ENCODE results near the gene EPB41L2. TPM values are rescaled to one million over a fixed set of nuclear protein-coding genes. Genes with fewer than 3 reads are reported as not detected.

The EPB41L2 gene
- total RNA-seq, 1 donor from 2014 or later = 38.3 TPM

GRCh38 chr6:130840050-130840449 lies 223.0 kb downstream of the EPB41L2 start:
- TF ChIP-seq, protein P1, sequence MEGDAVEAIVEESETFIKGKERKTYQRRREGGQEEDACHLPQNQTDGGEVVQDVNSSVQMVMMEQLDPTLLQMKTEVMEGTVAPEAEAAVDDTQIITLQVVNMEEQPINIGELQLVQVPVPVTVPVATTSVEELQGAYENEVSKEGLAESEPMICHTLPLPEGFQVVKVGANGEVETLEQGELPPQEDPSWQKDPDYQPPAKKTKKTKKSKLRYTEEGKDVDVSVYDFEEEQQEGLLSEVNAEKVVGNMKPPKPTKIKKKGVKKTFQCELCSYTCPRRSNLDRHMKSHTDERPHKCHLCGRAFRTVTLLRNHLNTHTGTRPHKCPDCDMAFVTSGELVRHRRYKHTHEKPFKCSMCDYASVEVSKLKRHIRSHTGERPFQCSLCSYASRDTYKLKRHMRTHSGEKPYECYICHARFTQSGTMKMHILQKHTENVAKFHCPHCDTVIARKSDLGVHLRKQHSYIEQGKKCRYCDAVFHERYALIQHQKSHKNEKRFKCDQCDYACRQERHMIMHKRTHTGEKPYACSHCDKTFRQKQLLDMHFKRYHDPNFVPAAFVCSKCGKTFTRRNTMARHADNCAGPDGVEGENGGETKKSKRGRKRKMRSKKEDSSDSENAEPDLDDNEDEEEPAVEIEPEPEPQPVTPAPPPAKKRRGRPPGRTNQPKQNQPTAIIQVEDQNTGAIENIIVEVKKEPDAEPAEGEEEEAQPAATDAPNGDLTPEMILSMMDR (conservative IDR thresholded peaks at IDR 0.05; ENCODE audit: low read depth, low read length) = no peak
- H3K4me3 ChIP-seq (ENCODE audit: low read depth, low read length) = no peak overlapping the region
- DNase-seq (ENCODE audit: low read depth) = no peak

- H3K4me3 ChIP-seq (ENCODE audit: low read depth, low read length) = no peak overlapping the region
- no peak for DNase-seq (ENCODE audit: low read depth)
- TF ChIP-seq, protein P1 (conservative IDR thresholded peaks at IDR 0.05; ENCODE audit: low read depth, low read length) = no peak
These were observed 223.7 kb downstream of the EPB41L2 start for GRCh38 chr6:130839379-130839778.

DNA sequence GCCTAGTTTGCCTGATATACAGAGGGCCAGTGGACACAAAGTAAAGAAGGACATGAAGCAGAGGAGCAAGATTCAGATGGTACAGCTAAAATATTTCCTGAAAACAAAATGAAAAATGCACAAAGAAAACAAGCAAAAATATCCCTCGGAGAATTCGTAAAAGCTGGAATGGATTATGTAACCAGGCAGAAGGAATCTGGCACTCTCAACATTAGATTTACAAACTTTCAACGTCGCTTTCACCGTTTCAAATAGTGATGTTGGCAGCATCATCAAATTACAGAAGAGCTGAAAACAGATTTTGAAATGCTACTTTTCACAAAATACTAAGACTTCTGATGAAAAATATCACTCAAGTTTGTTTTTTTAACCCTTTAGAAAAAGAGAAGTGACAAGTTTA lies 224.1 kb downstream of the EPB41L2 start:
- TF ChIP-seq, protein P1 (conservative IDR thresholded peaks at IDR 0.05; ENCODE audit: low read depth, low read length) = no peak
- H3K4me3 ChIP-seq (ENCODE audit: low read depth, low read length) = no peak overlapping the region

GRCh38 chr6:130838250-130838860 lies 224.7 kb downstream of the EPB41L2 start:
- no peak for DNase-seq (ENCODE audit: low read depth)
- TF ChIP-seq, protein P1 (conservative IDR thresholded peaks at IDR 0.05; ENCODE audit: low read depth, low read length) = no peak

More for the DNA sequence above, 224.1 kb downstream of the EPB41L2 start:
- DNase-seq (ENCODE audit: low read depth) = no peak

DNA sequence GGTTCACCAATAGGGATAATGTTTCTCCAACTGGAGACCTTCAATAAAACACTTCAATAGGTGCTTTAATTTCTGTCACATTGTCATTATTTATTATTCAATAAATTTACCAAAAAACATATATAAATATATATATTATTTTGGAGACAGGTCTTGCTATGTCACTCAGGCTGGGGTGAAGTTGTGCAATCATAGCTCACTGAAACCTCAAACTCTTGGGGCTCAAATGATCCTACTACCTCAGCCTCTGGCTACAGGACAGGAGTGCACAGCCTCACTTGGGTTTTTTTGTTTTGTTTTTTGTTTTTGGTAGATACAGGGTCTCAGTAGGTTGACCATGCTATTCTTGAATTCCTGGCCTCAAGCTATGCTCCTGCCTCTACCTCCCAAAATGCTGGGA lies 226.0 kb downstream of the EPB41L2 start:
- no peak for DNase-seq (ENCODE audit: low read depth)
- TF ChIP-seq, protein P1 (conservative IDR thresholded peaks at IDR 0.05; ENCODE audit: low read depth, low read length) = no peak
- H3K4me3 ChIP-seq (ENCODE audit: low read depth, low read length) = no peak overlapping the region

More at GRCh38 chr6:130838250-130838860, 224.7 kb downstream of the EPB41L2 start:
- H3K4me3 ChIP-seq (ENCODE audit: low read depth, low read length) = no peak overlapping the region

DNA sequence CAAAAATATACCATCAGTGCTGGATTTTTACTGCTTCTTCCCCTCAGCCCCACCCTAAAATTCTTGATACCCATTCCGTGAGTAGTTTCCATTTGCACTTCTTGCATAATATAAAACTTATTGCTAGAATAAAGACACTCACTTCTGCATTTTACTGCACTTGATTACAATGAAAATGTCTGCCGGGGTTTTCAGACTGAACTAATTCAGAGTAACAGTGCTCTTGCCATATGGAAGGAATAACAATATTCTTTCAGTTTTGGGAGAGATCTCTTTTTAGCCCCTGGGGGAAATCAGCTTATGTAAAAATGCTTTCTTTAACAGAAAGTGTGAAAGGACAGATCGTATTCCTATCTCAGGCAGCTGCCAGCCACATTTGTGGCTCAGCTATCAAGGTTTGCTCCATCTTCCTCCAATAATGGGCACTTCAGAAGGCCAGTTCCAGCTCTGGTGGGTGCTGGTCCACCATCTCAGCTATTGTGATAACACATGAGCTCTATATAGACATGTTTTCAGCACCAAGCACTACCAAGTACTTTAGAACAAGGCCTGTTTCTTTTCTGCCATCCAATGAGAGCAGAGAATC lies 226.9 kb downstream of the EPB41L2 start:
- no peak for DNase-seq (ENCODE audit: low read depth)
- TF ChIP-seq, protein P1 (conservative IDR thresholded peaks at IDR 0.05; ENCODE audit: low read depth, low read length) = no peak

More for the DNA sequence above, 226.9 kb downstream of the EPB41L2 start:
- H3K4me3 ChIP-seq (ENCODE audit: low read depth, low read length) = no peak overlapping the region

All from epithelial cell of proximal tubule (primary cell).